HG02970 (cell line): ENCODE data around the gene TRPV3.
A peak's percentile ranks its signal among the peaks of the same experiment; 100 is the strongest.
"Not testable (repeated sequence)": the region's sequence is repeated elsewhere in the genome, so short reads cannot be mapped to it uniquely, and the experiment has no call there.

Source experiments
- ATAC-seq: cut with Tn5 transposase; IDR thresholded peaks from one replicate; pipeline ENCODE4 v1.9.1; 2021; ENCODE audit warnings: mild to moderate bottlenecking, moderate library complexity, moderate number of reproducible peaks; ENCODE audit not compliant: unreplicated experiment, low FRiP score

TRPV3 gene

DNA sequence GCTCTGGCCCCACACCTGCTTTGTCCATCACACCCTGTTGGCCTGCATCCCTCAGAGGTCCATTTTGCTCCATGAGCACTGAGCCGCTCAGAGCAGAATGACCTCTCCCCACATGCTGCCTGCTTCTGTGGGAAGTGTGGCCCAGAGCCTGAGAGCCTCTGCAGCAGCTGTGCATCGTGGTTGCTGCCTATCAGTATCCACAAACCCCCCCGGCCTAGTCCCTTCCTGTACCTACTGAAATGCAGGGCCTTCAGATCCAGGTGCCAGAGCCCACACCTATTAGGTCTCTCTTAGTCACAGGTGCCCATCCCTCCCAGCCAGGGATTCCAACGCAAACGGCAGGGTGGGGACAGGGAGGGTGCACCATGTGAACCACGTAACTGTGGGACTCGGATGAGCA, 16.6 kb upstream of the TRPV3 start:
- ATAC-seq = no peak

- no peak for ATAC-seq
Measured at GRCh38 chr17:3573246-3574100, 15.9 kb upstream of the TRPV3 start.

GRCh38 chr17:3572231-3572630, 14.6 kb upstream of the TRPV3 start:
- no peak for ATAC-seq

DNA sequence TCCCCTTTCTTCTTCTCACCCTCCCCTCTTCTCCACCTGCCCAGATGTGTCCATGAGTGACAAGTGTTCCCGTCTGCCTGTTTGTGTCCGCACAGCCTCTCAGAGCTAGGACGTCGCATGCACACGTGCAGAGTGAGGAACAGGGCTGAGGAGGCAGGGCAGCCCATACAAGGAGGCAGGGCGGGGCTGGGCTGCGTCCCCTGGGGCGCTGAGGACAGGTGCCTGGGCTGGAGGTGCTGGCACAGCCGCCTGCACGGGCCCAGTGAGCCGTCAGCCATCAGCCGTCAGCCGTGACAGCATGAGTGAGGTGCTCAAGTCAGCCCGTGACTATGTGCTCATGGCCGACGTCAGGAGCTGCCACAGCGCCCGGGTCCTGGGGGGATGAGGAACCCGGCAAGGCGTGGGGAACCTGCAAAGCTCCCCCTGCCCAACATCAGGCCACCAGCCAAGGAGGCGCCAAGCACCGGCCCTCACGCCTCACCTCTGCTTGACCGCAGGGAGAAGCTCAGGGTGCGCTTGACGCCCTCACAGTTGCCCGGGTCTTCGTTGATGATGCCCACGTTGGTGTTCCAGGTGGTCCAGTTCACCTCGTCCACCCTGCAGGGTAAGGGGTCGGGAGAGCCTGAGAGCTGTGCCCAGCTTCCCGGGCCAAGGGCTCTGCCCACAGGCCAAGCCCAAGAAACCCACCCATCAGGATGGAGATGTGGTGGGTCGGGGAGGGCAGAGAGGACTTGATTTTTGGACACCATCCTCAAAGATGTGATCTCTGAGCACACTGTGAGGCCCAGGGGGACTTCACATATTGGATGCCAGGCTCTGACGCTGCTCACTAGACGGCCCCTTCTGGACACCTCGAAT, 13.7 kb upstream of the TRPV3 start:
- ATAC-seq = no peak

DNA sequence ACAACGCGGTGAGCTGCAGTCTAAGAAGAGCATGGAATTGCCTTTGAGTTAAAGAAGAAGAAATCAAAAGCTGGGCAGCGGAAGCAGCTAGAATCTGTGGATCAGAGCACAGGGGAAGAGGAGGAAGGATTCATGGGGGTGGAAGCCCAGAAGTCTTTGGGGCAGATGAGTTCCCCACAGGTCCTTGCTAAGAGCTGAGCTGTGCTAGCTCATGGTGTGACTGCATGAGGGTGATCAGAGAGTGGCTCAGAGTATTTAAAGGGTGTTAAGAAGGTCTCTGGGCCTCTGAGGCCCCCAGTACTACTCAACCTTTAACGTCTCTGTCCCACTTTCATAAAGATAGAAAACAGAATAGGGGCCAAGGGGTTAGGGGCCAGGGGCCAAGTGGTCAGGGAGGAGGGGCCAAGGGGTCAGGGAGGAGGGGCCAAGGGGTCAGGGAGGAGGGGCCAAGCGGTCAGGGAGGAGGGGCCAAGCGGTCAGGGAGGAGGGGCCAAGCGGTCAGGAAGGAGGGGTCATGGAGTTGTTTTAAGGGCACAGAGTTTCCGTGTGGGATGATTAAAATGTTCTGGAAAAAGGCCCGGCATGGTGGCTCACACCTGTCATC, 12.0 kb upstream of the TRPV3 start:
- ATAC-seq = no peak

DNA sequence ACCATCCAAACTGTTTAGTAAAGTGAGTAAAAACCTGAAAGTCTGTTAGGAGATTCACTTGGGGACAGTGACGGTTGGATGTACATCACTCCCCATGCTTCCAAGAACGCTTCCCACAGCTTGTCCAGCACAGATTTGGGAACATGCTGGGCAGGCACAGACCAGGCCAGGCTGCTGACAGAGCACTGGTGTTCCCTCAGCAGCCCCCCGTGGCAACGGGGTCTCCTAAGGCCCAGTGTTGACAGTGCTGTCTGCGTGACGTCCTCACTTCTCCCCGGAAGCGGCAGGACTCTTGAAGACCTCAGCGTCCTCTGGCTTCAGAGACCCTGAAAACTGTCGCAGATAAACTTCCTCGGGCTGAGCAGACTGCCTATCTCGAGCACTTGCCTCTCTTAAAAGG, 8.9 kb upstream of the TRPV3 start:
- no peak for ATAC-seq

DNA sequence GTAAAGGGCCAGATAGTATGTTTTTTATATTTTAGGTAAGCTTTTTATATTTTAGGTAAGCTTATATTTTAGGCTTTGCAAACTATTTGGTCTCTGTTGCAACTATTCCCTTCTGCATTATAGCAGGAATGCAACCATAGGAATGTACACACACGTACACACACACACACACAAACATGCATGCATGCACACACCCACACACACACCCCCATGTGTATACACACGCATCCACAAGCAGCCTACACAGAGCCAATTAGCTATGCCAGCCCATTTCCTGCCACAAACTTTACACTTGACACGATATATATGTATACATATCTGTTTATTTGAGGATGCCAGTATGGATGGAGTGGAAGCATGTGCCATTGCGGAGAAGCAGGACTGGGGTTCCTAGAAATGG, 7.5 kb upstream of the TRPV3 start:
- no peak for ATAC-seq

DNA sequence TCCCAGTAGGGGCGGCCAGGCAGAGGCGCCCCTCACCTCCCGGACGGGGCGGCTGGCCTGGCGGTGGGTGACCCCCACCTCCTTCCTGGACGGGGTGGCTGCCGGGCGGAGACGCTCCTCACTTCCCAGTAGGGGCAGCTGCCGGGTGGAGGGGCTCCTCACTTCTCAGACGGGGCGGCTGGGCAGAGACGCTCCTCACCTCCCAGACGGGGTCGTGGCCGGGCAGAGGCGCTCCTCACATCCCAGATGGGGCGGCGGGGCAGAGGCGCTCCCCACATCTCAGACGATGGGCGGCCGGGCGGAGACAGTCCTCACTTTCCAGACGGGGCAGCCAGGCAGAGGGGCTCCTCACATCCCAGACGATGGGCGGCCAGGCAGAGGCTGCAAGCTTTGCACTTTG, 6.6 kb upstream of the TRPV3 start:
- not testable (repeated sequence) for ATAC-seq

- no peak for ATAC-seq
Measured at GRCh38 chr17:3559270-3559645, 1.6 kb upstream of the TRPV3 start.

DNA sequence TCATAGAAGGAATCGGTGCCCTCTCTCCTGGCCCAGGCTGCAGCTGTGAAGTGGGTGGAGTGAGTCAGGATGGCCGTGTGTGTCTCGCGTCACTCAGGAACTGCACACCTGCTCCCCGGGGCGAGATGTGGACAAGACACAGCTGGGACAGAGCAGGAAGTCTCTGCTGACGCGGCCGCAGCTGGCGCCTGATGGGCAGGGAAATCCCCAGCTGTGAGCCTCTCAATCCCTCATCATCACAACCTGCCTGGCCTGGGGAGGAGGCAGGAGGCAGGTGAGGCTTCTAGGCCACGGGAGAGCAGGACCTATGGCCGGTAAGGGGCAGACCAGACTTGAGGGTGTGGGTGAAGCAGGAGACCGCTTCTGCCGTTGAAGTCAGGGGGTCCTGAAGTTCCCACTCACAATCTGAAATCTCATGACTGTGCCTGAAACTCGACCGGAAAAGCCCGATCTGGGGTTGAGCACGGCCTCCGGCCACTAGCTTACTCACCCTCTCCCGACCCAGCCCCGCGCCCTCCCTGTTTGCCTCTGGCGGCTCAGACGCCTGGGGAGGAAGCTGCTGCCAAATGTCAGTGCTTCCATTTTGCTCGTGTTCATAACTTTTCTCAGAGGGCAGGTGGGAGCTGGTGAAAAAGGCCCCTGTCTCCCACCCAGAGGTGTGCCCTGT, 1.1 kb upstream of the TRPV3 start:
- peak; percentile 55 for ATAC-seq

- no peak for ATAC-seq
Measured at GRCh38 chr17:3556916-3557767, 470 bp downstream of the TRPV3 start.

- no peak for ATAC-seq
Measured at GRCh38 chr17:3556239-3556915, 1.2 kb downstream of the TRPV3 start.

DNA sequence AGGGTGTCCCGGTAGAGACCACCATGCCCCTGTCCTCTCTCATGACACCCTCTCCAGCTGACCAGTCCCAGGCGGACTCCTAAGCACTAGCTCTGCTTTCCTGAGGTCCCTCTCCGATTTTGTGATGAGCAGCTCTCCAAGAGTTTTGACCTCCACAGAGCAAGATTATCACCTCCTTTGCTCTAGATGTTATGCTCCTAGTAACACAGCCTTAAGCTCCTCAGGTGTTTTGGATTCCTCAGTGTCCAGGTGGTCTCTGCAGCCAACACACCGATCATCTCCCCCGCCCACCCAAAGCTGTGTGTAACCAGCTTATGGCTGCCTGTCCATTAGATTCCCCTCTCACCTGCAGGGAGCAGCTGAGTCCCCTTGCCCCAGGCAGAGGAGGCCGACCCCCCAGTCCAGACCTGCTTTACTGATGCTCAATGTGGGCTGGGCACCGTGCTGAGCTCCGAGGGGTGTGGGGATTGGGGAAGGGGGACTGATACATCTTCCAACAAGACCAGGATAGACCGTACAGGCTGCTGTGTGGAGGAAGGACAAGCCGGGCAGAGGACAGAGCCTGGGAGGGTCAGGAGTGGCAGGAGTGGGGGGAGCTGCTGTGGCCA, 2.3 kb downstream of the TRPV3 start:
- ATAC-seq = no peak

- ATAC-seq = no peak
Measured at GRCh38 chr17:3554440-3554839, 3.2 kb downstream of the TRPV3 start.

GRCh38 chr17:3553419-3554401, 3.9 kb downstream of the TRPV3 start:
- ATAC-seq = no peak

DNA sequence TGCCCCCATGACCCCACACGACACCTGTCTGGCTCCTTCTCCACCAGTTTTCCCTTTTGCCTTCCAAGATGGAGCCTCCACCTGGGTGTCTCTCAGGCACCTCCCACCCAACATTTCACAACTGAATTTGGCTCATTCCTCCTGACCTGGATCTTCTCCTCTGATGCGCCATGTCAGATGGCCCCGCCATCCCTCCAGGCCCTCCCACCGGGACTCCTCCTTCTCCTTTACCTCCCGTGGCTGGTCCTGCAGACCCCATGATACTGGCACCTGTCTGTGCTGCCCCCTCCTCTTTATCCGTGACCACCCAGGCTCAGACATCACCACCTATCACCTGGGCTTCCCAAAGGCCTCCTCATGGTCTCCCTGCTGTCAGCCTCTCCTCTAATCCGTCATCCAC, 4.7 kb downstream of the TRPV3 start:
- ATAC-seq = no peak

- no peak for ATAC-seq
Measured at GRCh38 chr17:3551189-3551588, 6.4 kb downstream of the TRPV3 start.
